Activated CD8-positive, alpha-beta memory T cell treated with anti-CD3 and anti-CD28 coated beads, Interleukin-2, amount 50 U/mL, for 24 hours (primary cell): ENCODE data around the gene SOX11.

Source experiments
- DNase-seq: peaks from one replicate; pipeline ENCODE4 v3.0.0-alpha.2; 2020; ENCODE audit errors: extremely low read depth

SOX11 gene

DNA sequence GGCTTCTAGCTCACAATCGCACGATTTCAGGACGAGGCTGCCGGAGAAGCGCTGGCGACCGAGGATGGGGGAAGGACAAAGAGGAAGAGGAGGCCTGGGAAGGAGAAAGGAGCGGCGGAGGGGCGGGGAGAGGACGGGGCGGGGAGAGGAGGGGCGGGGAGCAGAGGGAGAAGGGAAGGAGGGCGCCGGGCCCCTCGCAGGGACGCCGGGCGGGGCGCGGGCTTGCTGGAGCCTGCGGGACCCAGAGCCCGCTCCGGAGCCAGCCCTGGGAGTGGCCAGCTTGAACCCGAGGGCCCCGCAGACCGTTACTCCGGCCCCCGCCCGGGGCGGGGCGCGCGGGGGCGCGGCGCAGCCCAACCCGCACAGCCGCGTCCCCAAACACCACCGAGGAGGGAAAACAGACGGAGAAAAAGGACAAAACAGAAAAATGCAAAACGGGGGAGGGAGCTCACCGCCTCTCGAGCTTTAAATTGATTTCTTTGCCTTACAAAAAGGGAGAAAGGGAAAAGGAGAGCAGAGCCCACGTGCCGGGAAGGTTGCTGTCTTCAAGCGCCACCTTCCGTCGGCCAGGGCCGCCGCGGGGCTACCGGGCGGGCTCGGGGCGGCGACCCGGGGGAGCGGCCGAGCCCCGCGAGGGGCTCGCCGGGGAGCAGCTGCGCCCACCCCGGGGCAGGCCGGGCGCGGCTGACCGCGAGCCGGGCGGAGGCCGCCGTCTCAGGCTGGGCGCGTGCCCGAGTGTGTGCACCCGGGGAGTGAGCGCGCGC, 781 bp upstream of the SOX11 start:
- no peak for DNase-seq

DNA sequence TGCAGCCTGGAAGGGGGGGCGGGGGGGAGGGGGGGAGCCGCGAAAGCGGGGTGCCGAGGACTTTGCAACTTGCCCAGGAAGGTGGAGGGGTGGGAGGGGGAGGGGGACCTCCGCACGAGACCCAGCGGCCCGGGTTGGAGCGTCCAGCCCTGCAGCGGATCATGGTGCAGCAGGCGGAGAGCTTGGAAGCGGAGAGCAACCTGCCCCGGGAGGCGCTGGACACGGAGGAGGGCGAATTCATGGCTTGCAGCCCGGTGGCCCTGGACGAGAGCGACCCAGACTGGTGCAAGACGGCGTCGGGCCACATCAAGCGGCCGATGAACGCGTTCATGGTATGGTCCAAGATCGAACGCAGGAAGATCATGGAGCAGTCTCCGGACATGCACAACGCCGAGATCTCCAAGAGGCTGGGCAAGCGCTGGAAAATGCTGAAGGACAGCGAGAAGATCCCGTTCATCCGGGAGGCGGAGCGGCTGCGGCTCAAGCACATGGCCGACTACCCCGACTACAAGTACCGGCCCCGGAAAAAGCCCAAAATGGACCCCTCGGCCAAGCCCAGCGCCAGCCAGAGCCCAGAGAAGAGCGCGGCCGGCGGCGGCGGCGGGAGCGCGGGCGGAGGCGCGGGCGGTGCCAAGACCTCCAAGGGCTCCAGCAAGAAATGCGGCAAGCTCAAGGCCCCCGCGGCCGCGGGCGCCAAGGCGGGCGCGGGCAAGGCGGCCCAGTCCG, 540 bp downstream of the SOX11 start:
- no peak for DNase-seq

DNA sequence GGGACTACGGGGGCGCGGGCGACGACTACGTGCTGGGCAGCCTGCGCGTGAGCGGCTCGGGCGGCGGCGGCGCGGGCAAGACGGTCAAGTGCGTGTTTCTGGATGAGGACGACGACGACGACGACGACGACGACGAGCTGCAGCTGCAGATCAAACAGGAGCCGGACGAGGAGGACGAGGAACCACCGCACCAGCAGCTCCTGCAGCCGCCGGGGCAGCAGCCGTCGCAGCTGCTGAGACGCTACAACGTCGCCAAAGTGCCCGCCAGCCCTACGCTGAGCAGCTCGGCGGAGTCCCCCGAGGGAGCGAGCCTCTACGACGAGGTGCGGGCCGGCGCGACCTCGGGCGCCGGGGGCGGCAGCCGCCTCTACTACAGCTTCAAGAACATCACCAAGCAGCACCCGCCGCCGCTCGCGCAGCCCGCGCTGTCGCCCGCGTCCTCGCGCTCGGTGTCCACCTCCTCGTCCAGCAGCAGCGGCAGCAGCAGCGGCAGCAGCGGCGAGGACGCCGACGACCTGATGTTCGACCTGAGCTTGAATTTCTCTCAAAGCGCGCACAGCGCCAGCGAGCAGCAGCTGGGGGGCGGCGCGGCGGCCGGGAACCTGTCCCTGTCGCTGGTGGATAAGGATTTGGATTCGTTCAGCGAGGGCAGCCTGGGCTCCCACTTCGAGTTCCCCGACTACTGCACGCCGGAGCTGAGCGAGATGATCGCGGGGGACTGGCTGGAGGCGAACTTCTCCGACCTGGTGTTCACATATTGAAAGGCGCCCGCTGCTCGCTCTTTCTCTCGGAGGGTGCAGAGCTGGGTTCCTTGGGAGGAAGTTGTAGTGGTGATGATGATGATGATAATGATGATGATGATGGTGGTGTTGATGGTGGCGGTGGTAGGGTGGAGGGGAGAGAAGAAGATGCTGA, 1.4 kb downstream of the SOX11 start:
- no peak for DNase-seq

DNA sequence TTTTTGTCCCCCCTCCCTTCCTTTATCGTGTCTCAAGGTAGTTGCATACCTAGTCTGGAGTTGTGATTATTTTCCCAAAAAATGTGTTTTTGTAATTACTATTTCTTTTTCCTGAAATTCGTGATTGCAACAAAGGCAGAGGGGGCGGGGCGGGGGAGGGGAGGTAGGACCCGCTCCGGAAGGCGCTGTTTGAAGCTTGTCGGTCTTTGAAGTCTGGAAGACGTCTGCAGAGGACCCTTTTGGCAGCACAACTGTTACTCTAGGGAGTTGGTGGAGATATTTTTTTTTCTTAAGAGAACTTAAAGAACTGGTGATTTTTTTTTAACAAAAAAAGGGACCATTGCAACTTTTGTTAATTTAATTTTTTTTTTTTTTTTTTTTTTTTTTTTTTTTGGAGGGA, 2.1 kb downstream of the SOX11 start:
- no peak for DNase-seq

DNA sequence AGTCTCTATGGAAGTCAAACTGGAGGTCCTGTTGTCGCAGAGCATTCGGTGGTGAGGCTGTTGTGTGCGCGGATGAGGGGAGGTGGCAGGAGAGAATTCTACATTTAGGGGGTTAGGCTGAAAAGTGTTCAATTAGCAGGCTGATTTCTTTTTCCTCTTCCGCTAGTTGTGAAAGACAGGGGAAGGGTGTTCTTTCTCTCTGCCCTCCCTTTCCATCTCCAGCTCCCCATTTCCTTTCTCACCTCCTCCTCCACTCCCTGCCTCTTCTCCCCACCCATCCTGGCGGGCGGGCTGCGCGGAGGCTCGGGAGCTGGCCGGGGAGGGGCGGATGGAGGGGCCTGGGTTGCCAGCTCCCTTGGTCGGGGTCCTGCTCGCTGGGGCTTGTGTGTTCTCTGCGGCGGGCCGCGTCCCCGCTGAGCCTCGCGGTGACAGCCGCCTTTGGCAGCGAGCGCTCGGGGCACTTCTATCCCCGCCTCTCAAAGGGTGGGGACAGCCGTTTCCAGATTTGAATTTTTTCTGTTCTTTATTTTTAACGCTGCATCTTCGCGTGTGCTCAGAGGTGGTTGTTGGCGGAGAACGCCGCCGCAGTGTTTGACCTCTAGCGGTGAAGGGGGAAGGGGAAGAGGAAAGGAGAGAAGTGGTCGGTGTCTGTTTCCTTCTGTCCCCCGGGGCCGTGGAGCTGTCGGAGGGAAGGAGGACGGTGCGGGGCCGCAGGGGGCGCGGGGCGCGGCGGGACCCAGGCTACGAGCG, 3.6 kb downstream of the SOX11 start:
- DNase-seq, result no peak

DNA sequence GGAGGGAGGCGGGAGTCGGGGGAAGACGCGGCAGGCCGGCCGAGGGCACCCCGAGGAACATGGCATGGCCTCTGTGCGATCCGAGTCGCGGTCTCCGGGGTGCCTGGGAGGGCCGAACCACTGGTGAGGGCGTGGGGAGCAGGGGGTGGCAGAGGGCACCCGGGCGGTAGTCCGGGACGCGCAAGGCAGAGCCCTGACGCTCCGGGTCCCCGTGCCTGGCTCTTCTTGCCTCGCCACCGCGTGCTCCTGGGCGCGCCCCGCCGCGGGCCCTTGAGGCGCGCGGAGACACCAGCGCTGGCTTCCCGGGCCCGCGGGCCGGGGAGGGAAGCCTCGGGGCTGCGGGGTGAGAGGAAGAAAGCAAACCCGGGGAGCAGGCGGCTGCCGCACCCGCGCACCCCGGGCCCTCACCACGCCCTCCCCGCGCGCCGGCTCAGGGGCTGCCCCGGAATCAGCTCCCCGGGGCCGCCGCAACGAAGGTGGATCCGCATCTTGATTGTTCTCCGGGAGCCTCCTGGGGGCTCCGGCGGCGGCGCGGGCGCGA, 4.3 kb downstream of the SOX11 start:
- DNase-seq, result no peak

DNA sequence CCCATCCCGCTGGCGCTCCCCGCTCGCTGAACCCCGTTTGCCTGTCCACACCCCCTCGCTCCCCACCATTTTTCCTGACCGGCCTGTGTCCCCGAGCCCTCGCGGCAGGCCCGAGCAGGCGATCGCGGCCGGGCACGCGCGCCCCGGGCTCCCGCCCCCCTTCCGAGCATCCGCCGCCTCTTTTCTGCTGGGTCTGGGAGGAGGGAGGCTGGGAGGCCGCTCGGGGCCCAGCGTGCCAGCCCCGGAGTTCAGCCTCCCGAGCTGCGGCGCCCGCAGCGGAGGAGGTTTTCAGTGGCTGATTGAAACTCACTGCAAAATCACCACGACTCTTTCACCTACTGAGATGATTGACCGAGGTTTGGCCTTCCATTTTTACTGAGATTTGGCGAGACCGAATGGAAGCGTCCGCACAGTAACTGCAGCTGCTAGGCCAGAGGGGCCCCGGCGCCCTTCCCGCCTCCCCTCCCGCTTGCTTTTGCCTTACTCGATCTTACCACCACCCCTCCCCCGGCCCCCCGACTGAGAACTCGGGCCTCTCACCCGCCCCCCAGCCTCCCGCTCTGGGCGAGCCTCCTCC, 4.8 kb downstream of the SOX11 start:
- no peak for DNase-seq

DNA sequence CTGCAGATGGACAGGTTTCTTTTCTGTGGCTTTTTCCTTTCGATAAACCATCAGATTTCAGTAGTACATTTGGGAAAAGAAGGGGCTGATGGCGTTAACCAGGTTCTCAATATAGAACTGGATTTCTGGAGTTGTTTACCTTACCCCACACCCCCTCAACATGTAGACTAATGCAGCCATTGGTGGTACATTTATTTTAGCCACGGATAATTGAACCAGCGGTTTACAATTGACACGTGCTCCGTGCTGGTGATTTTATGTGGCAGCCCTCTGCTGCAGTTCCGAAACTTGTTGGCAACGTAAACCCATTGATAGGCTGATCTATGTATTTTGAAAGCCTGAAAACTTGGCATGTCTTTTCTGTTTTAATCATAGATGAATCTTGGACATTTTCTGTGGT, 5.4 kb downstream of the SOX11 start:
- no peak for DNase-seq

DNA sequence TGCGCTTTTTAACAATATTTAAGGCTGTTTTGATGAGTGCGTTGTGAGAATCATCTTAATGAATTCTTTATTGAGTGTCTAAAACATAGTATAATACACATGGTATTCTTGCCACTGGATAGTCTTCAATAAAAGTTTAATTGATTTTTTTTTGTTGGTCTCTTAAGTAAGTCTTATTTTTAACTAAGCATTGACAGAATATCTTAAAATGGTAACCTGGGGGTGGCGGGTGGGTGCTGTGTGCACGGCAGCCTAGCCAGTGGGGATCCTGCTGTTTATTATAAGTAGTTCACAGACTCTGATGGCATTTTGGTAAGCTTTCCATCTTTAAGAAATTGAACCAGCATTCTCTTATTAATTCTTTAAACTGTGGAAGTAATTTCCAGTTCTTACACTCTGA, 6.0 kb downstream of the SOX11 start:
- DNase-seq, result no peak

DNA sequence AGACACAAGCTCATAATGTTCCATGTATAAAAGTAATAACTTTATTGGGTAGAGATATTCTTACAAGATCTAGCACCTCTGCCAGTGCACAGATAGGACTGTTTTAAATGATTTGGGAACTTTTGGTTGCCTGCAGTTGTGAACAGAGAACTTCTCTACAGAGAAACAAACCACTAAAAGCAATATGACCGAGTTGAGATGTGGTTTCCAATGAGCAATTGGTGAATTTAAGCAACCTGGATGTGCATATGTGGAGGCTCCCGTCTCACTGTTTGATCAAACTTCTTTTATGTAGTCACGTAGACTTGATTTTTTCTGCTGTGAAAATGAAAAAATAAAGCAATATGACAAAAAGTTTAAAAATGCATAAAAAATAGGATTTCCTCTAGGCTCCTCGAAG, 7.8 kb downstream of the SOX11 start:
- no peak for DNase-seq

DNA sequence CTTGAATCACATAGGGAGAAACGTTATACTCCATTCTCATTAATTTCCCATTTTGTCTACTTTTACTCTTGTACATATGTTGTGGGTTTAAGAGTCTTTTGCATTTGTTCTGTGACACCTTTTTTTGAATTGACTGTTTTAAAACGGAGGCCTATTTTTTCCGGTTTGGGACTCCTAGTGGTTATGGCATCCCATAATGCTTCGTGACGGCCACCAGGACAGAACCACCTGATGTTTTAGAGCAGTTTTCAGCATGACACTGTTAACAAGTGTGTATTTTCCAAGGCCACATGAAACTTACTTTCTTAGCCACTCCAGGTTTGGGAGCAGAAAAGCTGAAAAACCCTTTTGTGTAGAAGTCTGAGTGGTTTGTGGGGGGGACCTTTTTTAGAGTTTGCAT, 8.4 kb downstream of the SOX11 start:
- no peak for DNase-seq

DNA sequence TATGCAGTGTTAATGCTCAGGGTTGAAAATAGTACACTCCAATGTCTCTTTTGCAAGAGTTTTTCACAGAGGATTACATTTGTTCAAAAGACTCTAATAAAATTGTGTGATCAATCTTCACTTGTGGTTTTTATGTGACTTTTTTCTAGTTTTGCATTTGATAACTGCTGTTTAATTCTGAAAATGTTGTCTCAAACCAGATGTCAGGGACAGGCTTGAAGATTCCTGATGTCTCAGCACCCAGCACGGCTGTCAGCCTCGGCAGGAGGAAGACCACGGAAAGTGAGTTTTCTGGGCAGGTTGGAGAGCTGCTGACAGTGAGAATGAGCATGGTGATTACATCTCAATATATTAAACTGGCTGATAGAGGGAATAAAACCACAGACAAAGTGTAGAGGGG, 9.1 kb downstream of the SOX11 start:
- DNase-seq, result no peak

DNA sequence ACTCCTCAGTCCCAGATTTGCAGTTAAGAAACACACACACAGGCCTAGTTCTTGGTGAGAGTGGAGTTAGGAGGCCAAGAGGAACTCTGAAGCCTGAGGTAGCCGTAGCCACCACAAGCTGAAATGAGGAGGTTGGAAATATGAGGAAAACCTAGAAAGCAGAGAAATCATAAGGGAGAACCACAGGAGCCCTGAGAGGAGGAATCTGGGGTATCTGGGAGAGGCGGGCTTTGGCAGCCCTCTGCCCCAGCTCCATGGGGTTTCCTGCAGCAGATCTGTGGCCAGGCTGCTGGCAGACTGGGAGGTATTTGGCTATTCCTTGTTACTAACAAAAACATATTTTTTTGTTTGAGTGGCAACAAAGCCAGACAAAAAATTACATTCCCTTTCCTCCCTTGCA, 11.0 kb downstream of the SOX11 start:
- DNase-seq, result no peak

DNA sequence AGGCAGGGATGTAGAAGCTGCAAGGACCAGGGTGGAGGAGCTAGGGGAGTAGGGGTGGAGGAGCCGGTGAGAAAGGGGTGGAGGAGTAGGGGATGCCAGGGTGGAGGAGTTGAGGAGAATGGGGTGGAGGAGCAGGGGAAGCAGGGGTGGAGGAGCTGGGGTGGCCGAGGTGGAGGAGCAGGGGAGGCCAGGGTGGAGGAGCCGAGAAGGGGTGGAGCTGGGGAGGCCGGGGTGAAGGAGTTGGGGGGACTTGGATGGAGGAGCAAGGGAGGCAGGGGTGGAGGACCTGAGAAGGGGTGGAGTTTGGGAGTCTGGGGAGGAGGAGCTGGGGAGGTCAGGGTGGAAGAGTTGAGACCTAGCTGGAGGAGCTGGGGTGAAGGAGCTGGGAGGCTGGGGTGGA, 13.3 kb downstream of the SOX11 start:
- no peak for DNase-seq

DNA sequence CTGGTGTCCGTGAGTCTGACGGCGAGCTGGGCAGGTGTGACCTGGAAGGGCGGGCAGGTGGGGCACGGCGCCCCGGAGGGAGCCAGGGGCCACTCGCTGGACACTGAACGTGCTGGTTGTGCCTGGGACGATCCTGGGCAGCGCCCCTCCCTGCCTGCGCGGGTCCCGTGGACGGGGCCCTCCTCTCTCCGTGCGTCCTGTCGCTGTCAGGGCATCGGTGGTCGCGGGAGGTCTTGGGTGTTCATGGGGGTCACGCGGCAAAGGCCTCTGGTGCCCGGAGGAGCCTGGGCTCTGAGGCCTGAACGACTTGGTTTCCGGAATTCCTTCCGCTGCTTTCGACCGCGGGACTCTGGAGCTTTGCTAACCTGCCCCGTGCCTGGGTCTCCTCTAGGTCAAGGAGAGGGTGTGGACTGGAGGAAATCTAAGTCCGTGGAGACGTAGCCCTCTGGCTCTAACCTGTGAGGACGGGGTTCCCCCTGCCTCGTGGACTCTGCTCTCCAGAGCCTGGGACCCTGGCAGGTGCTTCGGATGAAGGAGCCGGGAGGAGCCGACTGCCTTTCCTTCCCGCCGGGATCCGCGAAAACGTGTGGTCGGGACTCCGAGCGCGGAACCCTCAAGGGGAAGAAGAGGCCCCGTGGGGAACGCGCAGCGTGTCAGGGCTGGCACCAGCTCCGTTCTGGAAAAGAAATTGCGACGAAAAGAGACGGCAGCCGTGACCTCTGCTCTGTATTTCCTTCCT, 14.7 kb downstream of the SOX11 start:
- DNase-seq, result no peak

DNA sequence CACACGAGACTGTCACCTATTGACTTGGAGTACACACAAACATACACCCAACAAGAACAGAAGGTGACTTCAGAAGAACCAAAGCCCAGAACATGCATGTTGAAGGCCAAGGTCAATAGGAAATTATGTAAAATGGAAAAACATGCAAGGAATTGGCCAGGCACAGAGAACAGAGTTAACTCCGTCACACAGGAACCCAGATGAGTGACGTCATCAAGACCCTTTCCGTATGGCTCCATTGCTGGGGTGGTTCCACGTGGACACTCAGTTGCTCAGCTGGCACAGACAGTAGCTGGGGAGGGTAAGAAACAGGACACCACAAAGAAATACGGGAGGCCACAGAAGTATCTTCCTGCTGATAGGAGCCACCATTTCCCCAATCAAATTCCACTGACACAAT, 18.4 kb downstream of the SOX11 start:
- no peak for DNase-seq

DNA sequence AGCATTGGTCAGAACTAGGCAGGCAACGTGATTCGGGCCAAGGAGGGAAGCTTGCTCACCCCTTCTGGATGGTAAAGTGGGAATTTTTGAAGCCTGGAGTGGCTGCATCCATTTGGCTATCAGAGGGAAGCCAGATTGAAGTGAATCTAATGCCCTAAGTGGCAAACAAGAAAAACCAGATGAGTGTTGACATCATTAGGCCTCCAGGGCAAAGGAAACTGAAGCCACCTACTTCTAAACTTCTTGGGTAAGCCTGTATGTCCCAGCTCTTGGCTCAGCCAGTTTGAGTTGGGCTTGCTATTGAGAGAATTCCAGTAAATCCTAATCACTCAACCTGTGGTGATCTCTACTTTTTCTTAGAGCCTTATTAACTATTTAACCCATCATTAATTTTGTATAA, 20.9 kb downstream of the SOX11 start:
- no peak for DNase-seq

DNA sequence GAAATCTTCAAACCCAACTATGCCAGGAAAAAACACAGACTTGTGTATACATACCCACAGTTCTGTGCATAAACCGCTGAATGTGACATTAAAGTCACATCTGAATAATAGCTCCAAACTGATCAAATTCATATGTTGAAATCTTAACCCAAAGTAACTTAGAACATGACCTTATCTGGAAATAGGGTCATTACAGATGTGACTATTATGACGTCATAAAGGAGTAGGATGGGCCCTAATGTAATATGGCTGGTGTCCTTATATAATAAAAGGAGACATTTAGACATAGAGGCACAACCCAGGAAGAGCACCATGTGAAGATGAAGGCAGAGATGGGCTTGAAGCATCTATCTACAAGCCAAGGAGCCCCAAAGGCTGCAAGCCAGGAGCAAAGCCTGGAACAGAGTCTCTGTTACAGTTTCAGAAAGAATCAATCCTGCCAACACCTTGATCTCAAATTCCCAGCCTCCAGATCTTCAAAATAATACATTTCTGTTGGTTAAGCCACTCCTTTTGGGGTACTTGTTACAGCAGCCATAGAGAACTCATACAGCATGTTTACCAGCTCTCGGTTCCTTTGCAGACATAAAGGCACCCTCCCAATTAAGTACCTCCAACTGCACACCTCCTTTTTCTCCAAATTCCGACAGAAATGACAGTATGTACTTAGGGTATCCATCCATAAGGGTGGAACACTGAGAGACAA, 27.6 kb downstream of the SOX11 start:
- DNase-seq, result no peak

DNA sequence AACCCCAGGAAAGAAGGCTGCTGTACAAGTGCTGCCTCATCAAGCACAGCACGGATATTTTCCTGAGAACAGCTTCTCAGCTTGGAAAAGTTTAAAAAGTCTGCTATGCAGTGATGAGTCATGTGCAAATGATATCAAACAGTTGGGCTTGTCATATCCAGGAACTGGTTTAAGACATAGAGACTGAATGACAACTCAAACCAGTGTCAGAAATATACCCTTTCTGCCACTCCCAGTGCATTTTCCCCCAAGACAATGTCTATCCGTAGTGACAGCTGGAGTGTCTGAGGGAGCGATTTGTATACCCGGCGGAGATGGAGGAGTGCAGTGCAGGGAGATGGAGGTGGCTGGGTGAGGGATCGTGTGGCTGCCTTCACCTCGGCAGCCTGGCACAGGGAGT, 28.2 kb downstream of the SOX11 start:
- DNase-seq, result no peak

DNA sequence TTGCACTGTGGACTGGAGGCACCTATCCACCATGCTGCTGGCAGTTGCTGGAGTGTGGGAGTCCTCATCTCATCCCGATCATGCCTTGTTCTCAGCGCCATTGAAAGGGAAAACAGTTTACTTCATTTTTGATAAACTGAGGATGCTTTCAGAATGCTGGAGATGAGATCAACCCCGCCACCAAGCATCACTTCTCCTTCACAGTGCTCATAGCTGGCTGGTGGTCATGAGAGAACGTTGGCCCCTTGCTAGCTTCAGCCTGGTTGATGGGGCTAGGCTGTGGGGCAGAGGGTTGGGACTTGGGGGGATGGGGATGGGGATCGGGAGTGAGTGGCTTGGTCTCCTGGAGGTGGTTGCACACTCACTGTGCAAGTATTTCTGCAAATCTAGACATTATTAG, 30.1 kb downstream of the SOX11 start:
- DNase-seq, result no peak
